NCI-H460 (cell line): ENCODE measurements around the gene GJA3. TPM values are rescaled to one million over a fixed set of nuclear protein-coding genes. Genes with fewer than 3 reads are reported as not detected.
"Not testable (repeated sequence)": the region's sequence is repeated elsewhere in the genome, so short reads cannot be mapped to it uniquely, and the experiment has no call there.

ENCODE experiments used
- DNase-seq: peaks from one replicate; pipeline ENCODE4 v3.0.0-alpha.2; 2016; ENCODE audit warnings: low read depth; ENCODE audit errors: extremely low read depth
- total RNA-seq: library from RNA; depleted of rRNA; stranded (reverse); fragments of >200 nt; shearing (Covaris generic); gene quantifications from 2 replicates; pipeline ENCODE4 v1.2.3, GENCODE V29; 2014

Gene GJA3
- total RNA-seq, 1 experiment from 2014 or later = 0.10 TPM

- DNase-seq = not testable (repeated sequence)
These were observed 7.6 kb downstream of the GJA3 start for GRCh38 chr13:20153290-20153689.

GRCh38 chr13:20151612-20152011 is 9.2 kb downstream of the GJA3 start:
- no peak for DNase-seq

GRCh38 chr13:20151016-20151415 is 9.8 kb downstream of the GJA3 start:
- no peak for DNase-seq

GRCh38 chr13:20150561-20150960 is 10.3 kb downstream of the GJA3 start:
- DNase-seq = no peak

- no peak for DNase-seq
These were observed 11.1 kb downstream of the GJA3 start for GRCh38 chr13:20149762-20150161.

- no peak for DNase-seq
These were observed 12.2 kb downstream of the GJA3 start for GRCh38 chr13:20148501-20149183.

GRCh38 chr13:20146381-20146780 is 14.5 kb downstream of the GJA3 start:
- DNase-seq = no peak

- no peak for DNase-seq
These were observed 15.3 kb downstream of the GJA3 start for GRCh38 chr13:20145521-20145920.

- DNase-seq = no peak
These were observed 16.6 kb downstream of the GJA3 start for GRCh38 chr13:20144141-20144850.

- no peak for DNase-seq
These were observed 17.8 kb downstream of the GJA3 start for GRCh38 chr13:20142927-20143480.

- no peak for DNase-seq
These were observed 18.6 kb downstream of the GJA3 start for GRCh38 chr13:20142023-20142926.

GRCh38 chr13:20141238-20142022 is 19.4 kb downstream of the GJA3 start:
- no peak for DNase-seq

GRCh38 chr13:20140487-20140886 is 20.4 kb downstream of the GJA3 start:
- DNase-seq = no peak

- DNase-seq = no peak
These were observed 23.0 kb downstream of the GJA3 start for GRCh38 chr13:20137875-20138274.

GRCh38 chr13:20136781-20137703 is 23.8 kb downstream of the GJA3 start:
- DNase-seq = no peak

- no peak for DNase-seq
These were observed 26.1 kb downstream of the GJA3 start for GRCh38 chr13:20134732-20135131.

GRCh38 chr13:20132052-20132634 is 28.7 kb downstream of the GJA3 start:
- no peak for DNase-seq

GRCh38 chr13:20131057-20131832 is 29.6 kb downstream of the GJA3 start:
- DNase-seq = no peak
